Sigmoid colon (tissue), 4 donors: ENCODE data around the gene MYOF.

Experiments
- EP300 ChIP-seq, 4 donors: sonication (generic); formaldehyde crosslinking; IDR thresholded peaks; one replicate each; pipeline ENCODE4 v1.6.1; 2017; ENCODE audit warnings: antibody characterized with exemption in 4 of 4
- POLR2A ChIP-seq, 2 donors: fragments of 450-650 bp; IDR thresholded peaks; one replicate each; pipeline ENCODE4 v1.6.1; 2016; ENCODE audit warnings: antibody characterized with exemption in 2 of 2, mild to moderate bottlenecking in 2 of 2, moderate library complexity in 2 of 2
- POLR2AphosphoS5 ChIP-seq, 4 donors: sonication (generic); formaldehyde crosslinking; IDR thresholded peaks; one replicate each; pipeline ENCODE4 v1.6.1; 2017; ENCODE audit warnings: antibody characterized with exemption in 4 of 4
- TF ChIP-seq, protein P1 (sequence below), 4 experiments: fragments of 450-650 bp in 3 of 4; fragments of 200-600 bp in 1 of 4; IDR thresholded peaks; one replicate each; pipeline ENCODE4 v1.5.1; 2016 to 2019; ENCODE audit warnings: antibody characterized with exemption in 4 of 4, mild to moderate bottlenecking in 3 of 4, moderate library complexity in 2 of 4

DNA sequence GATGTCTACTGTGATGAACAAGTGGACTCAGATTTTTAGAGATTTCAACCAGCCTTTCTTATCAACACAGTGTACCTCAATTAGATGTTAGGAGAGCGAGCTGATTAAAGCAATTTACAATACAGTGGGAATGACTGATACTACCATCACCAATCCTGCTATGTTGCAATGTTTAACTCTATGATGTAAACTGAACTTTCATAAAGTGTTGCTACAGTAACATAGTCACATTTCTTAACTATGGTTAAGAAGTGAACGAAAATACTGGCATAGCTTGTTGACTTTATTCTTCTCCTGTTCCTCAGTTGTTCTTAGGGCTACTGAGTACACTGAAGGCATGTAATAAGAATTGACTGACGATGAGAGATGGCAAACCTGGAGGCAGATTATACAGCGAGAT is 139.8 kb downstream of the MYOF start:
- TF ChIP-seq, protein P1, sequence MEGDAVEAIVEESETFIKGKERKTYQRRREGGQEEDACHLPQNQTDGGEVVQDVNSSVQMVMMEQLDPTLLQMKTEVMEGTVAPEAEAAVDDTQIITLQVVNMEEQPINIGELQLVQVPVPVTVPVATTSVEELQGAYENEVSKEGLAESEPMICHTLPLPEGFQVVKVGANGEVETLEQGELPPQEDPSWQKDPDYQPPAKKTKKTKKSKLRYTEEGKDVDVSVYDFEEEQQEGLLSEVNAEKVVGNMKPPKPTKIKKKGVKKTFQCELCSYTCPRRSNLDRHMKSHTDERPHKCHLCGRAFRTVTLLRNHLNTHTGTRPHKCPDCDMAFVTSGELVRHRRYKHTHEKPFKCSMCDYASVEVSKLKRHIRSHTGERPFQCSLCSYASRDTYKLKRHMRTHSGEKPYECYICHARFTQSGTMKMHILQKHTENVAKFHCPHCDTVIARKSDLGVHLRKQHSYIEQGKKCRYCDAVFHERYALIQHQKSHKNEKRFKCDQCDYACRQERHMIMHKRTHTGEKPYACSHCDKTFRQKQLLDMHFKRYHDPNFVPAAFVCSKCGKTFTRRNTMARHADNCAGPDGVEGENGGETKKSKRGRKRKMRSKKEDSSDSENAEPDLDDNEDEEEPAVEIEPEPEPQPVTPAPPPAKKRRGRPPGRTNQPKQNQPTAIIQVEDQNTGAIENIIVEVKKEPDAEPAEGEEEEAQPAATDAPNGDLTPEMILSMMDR (IDR thresholded peaks at IDR 0.05): no peak
- no peak for TF ChIP-seq POLR2A (IDR thresholded peaks at IDR 0.05)
- no peak for TF ChIP-seq EP300 (IDR thresholded peaks at IDR 0.05)
- TF ChIP-seq POLR2AphosphoS5 (IDR thresholded peaks at IDR 0.05): no peak
